Upper lobe of right lung (tissue), 1 donor: ENCODE measurements around the gene ALK. TPM values are rescaled to one million over a fixed set of nuclear protein-coding genes. Genes with fewer than 3 reads are reported as not detected.

ENCODE experiments used
- ATAC-seq: fragments of 200-7000 bp; cut with Tn5 transposase; one replicate; pipeline ENCODE4 v1.9.1; 2020; ENCODE audit warnings: mild to moderate bottlenecking, moderate library complexity
- DNase-seq: peaks from one replicate; pipeline ENCODE4 v3.0.0-alpha.2; 2020
- H3K27ac ChIP-seq: fragments of 200-600 bp; one replicate; pipeline ENCODE4 v1.8.0; 2022
- H3K27me3 ChIP-seq: fragments of 200-600 bp; one replicate; pipeline ENCODE4 v1.8.0; 2022; ENCODE audit warnings: mild to moderate bottlenecking
- H3K36me3 ChIP-seq: fragments of 200-600 bp; one replicate; pipeline ENCODE4 v1.8.0; 2022
- H3K4me1 ChIP-seq: fragments of 200-600 bp; one replicate; pipeline ENCODE4 v1.8.0; 2022
- H3K4me3 ChIP-seq: fragments of 200-600 bp; one replicate; pipeline ENCODE4 v1.8.0; 2022; ENCODE audit warnings: mild to moderate bottlenecking
- H3K9me3 ChIP-seq: fragments of 200-600 bp; one replicate; pipeline ENCODE4 v1.8.0; 2022
- intact Hi-C: fragments of 100-400 bp; cut with DNase I; formaldehyde crosslinking; loops from one replicate; pipeline ENCODE4 v1.11.0; 2022
- total RNA-seq: library from RNA; stranded (reverse); fragmentation: NEBNext Ultra II Directional; extraction: Animal tissue kit (Norgen Biotek cat#: 25700); gene quantifications from one replicate; pipeline ENCODE4 v1.2.1, GENCODE V29; 2021
- TF ChIP-seq, protein P1 (sequence below): fragments of 200-600 bp; IDR thresholded peaks from one replicate; pipeline ENCODE4 v1.8.0; 2022; ENCODE audit warnings: antibody characterized with exemption
- donor health status: DM: no; HTN: yes; CAD: no; lungs with severe emphysema.

ALK gene
- total RNA-seq, 1 donor from 2014 or later = not detected

DNA sequence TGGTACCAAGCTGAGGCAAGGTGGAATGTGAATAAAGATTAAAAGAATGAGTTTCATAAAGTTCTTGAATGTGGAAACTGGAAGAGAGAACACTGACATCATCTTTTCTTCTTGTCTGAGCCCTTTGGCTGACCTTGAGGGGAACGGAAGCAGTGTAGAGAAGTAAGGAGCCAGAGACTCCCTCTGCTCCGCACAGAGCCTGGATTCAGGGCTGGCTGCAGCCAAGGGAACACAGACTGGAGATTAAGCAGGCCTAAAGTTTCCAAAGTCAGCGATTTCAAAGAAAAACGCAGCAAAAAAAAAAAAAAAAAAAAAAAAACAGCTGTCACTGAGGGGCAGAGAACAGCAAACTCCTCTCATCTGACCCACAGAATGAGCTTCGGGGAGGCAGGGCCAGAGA is 19.3 kb upstream of the ALK start:
- ATAC-seq (no peak), DNase-seq (no peak)
- intact Hi-C loops = no loop called here
- H3K9me3 ChIP-seq = no peaks in the 10 kb centered on the region
- H3K36me3 ChIP-seq = no peaks in the 10 kb centered on the region
- TF ChIP-seq, protein P1, sequence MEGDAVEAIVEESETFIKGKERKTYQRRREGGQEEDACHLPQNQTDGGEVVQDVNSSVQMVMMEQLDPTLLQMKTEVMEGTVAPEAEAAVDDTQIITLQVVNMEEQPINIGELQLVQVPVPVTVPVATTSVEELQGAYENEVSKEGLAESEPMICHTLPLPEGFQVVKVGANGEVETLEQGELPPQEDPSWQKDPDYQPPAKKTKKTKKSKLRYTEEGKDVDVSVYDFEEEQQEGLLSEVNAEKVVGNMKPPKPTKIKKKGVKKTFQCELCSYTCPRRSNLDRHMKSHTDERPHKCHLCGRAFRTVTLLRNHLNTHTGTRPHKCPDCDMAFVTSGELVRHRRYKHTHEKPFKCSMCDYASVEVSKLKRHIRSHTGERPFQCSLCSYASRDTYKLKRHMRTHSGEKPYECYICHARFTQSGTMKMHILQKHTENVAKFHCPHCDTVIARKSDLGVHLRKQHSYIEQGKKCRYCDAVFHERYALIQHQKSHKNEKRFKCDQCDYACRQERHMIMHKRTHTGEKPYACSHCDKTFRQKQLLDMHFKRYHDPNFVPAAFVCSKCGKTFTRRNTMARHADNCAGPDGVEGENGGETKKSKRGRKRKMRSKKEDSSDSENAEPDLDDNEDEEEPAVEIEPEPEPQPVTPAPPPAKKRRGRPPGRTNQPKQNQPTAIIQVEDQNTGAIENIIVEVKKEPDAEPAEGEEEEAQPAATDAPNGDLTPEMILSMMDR = no peak
- no peaks in the 10 kb centered on the region for H3K4me1 ChIP-seq
- no peak overlapping the region for H3K27ac ChIP-seq
- H3K4me3 ChIP-seq = no peak overlapping the region
- peaks cover 7% of the 10 kb centered on the region for H3K27me3 ChIP-seq

DNA sequence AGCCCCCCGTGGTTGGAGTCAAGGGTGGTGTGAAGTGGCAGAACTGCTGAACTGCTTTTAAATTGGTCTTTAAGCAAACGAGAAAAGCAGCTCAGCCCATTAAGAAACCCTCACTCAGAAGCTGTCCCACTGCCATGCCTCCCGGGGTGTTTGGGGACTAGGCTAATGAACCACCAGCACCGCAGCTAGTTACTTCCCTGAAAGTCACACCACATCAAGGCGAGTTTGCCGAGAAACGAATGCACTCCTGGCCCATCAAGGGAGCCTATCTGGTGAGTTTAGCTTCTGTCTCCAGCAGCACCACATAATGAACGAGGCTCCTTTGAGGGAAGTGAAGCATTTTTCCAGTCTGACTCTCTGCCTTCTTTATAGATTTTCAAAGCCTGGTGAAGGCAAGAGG is 14.6 kb upstream of the ALK start:
- Histone ChIP-seq H3K27ac (no peak overlapping the region), H3K4me3 (no peak overlapping the region), H3K9me3 (no peaks in the 10 kb centered on the region), H3K4me1 (no peaks in the 10 kb centered on the region), H3K27me3 (peaks cover 19% of the 10 kb centered on the region), H3K36me3 (no peaks in the 10 kb centered on the region)
- TF ChIP-seq, protein P1 = no peak
- DNase-seq = no peak
- no peak for ATAC-seq
- intact Hi-C loops = no loop called here

DNA sequence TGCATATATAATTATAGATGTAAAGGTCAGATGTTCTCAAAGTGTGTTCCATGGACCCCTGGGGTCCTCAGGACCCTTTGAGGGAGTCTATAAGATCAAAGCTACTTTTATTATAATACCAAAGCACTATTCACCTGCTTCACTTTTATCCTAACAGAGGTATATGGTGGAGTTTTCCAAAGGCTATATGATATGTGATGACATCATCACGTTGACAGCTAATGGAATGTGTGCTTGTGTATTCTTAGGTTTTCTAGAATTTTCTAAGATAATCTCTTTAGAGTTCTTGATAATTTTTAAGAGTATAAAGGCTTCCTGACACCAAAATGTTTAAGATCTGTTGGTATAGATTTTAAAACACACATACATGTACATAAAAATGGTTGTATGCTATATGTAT is 10.4 kb upstream of the ALK start:
- no peaks in the 10 kb centered on the region for H3K36me3 ChIP-seq
- TF ChIP-seq, protein P1 = no peak
- H3K4me3 ChIP-seq = no peak overlapping the region
- ATAC-seq = no peak
- H3K9me3 ChIP-seq = no peaks in the 10 kb centered on the region
- intact Hi-C loops = no loop called here
- H3K27ac ChIP-seq = no peak overlapping the region
- no peaks in the 10 kb centered on the region for H3K4me1 ChIP-seq
- no peak for DNase-seq
- peaks cover 19% of the 10 kb centered on the region for H3K27me3 ChIP-seq

DNA sequence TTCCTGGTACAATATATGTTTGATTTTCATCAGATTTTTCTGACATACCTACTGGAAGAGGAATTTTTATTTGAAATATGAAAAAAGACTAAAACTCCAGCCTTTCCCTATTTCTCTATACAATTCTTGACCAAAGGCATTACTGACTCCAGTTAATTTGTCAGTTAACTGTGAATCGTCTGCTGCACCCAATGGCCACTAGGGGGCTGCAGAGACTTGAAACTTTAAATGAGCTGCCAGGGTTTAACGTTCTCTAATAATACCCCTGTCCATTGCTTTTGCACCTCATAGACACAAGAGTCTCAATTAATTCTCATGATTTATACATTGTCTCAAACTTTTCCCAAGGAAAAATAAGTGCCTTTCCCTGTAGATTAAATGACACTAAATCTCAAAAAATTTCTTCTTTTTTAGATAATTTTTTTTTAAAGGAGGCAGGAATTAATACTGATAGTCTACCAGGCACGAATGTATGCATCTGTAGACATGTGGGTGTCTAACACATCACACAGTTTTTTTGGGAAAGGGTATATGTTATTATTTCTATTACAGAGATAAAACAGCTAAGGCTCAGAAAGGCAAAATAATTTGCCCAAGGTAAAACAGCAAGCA is 1.8 kb upstream of the ALK start:
- intact Hi-C loops = no loop called here
- Histone ChIP-seq H3K27me3 (peaks cover 55% of the 10 kb centered on the region), H3K9me3 (no peaks in the 10 kb centered on the region), H3K4me1 (peaks cover 15% of the 10 kb centered on the region), H3K27ac (no peak overlapping the region), H3K36me3 (no peaks in the 10 kb centered on the region), H3K4me3 (no peak overlapping the region)
- TF ChIP-seq, protein P1 = peak; percentile 93
- ATAC-seq (peak; percentile 31), DNase-seq (no peak)

DNA sequence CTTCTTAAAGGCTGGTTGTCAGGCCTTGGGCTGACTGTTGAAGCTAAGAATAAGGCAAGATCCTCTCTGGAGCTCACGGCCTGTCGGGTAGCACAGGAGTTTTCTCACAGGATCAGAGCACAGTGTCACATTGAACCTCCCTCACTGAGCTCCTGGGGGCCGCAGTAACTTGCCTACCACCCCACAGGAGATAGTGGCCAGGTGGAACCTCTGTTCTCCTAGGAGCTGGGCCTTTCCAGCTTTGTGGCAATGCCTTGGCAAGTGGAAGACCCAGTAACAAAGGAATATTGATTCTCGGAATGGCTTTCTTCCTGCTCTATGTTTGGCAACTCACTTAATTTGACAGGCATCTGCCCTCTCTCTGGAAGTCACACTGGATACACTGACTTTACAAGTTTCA is 1.2 kb upstream of the ALK start:
- intact Hi-C loops = no loop called here
- no peak overlapping the region for H3K27ac ChIP-seq
- peaks cover 15% of the 10 kb centered on the region for H3K4me1 ChIP-seq
- no peaks in the 10 kb centered on the region for H3K36me3 ChIP-seq
- DNase-seq = no peak
- no peak for ATAC-seq
- H3K4me3 ChIP-seq = no peak overlapping the region
- TF ChIP-seq, protein P1 = no peak
- H3K9me3 ChIP-seq = no peaks in the 10 kb centered on the region
- H3K27me3 ChIP-seq = peaks cover 61% of the 10 kb centered on the region
